KG1 (cell line): ENCODE data around the gene LOXL1.
A peak's percentile ranks its signal among the peaks of the same experiment; 100 is the strongest.

Experiments
- DNase-seq: peaks from one replicate; lab custom pipeline; 2025; lab: John Stamatoyannopoulos, UW

The LOXL1 gene

DNA sequence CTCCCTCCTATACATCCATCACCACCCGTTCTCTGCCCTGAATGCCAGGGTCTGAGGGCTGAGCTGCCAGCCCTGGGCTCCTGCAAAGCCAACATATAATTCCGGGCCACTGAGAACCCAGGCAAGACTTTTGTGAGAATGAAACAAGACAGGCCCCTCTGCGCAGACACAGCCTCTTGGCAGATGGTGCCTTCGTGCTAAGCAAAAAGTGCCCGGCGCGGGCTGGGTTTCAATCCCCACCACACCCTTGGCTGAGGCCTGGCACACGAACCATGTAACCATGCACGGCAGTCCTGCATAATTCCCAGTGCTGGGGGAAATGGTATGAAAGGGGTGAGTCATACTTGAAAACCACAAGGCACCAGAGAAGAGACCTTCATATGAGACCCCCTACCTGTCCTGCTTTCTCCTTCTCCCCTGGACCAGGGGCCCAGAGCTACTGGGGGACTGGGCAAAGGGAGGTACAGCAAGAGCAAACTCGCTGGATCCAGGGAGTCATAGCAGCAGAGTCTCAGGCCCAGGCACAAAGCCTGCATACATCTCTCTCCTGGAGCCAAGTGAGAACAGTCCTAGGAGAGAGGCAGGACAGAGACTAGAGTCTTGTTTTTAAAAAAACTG lies 26.1 kb upstream of the LOXL1 start:
- no peak for DNase-seq

GRCh38 chr15:73901126-73901810 lies 25.0 kb upstream of the LOXL1 start:
- no peak for DNase-seq

- DNase-seq: no peak
Measured at GRCh38 chr15:73902121-73903020, 23.9 kb upstream of the LOXL1 start.

- no peak for DNase-seq
Measured at GRCh38 chr15:73904026-73904815, 22.0 kb upstream of the LOXL1 start.

- no peak for DNase-seq
Measured at GRCh38 chr15:73905225-73905827, 20.9 kb upstream of the LOXL1 start.

DNA sequence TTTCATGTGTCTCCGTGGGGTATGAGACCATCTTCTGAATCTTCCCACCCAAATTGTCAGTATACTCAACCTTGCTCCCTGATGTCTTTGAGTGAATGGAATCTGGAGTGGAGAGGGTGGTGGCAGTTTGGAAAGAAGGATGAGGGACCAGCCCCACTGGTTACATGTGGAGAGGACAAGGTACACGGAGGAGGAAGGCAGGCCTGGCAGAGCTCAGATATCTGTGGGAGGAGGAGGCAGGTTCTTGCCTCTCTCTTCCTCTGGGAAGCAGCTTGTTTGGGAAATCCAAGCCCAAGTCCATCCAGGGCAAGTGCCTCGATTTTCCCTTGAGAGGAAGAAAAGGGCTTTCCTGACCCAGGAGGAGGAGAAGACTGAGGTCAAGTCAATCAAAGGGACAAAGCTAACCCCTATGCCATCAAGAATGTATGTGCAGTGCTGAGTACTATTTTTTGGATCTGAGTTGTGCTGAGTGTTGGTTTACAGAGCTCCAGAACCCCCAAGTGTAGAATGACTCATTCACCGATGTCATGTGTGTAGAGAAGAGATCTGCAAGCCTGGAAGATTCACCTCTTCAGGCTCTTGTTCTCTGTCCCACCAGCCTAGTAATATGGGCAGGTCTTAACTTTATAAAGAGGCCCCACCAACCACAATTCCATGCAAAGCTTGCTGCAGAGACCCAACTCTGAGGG lies 19.8 kb upstream of the LOXL1 start:
- no peak for DNase-seq

- DNase-seq: peak; percentile 28
Measured at GRCh38 chr15:73907035-73907408, 19.2 kb upstream of the LOXL1 start.

- DNase-seq: no peak
Measured at GRCh38 chr15:73908030-73908821, 18.0 kb upstream of the LOXL1 start.

DNA sequence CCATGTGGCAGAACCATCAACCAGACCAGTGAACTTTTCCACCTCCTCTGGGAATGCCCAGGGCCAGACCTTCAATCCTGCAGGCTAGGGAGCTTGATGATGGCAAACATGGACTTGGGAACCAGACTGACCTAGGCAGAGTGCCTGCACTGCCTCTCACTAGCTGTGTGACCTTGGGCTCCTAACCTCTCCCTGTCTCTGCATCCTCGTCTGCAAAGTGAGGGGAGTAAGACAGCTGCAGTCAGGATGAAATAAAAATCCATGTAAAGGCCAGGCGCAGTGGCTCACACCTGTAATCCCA lies 17.5 kb upstream of the LOXL1 start:
- no peak for DNase-seq

DNA sequence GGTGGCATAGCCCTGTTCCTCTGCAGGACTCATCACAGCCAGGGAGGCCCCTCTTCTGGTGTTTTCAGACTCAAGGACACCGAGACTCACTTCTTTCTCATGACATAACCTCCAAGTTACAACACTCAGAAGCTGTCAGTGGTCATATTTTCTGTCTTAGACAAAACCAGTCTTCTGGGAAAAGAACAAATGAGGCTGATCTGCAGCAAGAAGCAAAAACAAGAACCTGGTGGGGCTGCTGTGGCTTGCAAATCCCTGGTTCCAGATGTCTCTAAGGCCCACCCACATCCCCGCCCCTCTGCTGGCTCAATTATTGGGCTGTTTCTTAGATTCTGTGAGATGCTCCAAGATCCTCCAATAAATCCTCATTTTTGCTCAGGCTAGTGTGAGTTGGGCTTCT lies 16.6 kb upstream of the LOXL1 start:
- DNase-seq: no peak

DNA sequence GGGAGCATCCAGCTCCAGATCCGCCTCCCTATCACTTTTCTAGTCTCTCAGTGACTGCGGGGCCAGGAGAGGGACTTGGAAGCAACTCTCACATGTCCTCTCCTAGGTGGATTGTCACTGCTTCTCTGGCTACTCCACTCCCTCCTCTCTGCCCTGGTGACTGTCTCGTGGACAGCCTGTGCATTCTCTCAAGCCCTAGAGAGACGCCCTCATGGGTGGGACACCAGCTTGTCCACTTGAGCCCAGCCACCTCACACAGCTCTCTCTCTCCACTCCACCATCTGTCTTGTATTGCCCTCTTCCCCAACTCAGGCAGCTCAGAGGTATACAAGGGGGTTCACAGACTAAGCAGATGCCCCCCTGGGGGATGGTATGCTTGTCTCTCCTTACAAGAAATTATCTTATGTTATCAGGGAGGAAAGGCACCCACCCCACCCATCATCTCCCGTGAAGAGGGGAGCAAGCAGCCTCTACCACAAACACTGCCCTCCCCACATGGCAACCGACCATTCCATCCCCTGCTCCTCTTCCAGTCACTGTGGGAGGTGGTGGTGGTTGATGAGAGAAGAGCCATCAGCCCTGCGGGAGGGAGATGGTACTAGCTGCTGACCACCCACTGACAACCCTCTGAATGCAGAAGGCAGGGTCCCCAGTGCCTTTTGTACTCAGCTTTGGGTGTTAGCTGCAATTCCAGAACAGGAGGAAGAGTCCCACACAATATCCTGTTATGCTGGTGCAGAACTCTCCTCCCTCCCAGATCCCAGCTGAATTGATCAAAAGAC lies 15.5 kb upstream of the LOXL1 start:
- no peak for DNase-seq

- DNase-seq: no peak
Measured at GRCh38 chr15:73912030-73912596, 14.1 kb upstream of the LOXL1 start.

- DNase-seq: peak; percentile 22
Measured at GRCh38 chr15:73914145-73914544, 12.1 kb upstream of the LOXL1 start.

GRCh38 chr15:73915082-73915481 lies 11.2 kb upstream of the LOXL1 start:
- no peak for DNase-seq

DNA sequence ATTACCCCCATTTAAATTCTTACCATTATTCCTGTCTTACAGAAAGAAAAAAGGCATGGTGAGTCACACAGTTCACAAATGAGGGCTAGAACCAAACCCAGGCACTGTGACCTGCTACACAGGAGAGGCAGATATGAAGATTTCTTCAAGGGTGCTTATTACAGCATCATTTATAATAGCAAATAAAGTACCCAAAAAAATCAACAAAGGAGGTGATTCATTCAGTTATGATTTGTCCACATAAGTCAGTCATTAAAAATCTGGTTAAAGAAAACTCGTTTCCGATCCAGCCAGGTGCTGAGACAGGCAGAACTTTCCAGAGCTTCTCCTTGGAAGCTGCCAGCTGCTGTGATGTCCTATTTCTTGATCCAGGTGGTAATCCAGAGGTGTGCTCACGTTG lies 7.5 kb upstream of the LOXL1 start:
- DNase-seq: no peak

DNA sequence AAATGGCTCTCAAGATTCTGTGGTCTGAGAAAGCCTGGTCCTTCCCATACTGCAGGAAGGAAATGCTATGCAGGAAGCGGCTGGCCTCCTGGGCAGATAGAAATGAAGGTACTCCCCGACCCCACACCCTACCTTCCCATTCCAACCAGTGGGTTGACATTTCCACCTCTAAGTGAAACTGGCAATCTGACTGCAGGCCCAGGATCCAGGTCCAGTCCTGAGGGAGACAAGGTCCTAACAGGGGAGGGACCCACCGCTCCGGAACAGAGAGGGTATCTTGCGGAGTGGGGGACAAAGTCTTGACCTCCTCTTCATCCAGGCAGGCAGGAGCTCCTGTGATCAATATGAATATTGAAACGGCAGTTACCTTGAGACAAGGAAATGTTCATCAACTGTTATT lies 6.6 kb upstream of the LOXL1 start:
- no peak for DNase-seq

- no peak for DNase-seq
Measured at GRCh38 chr15:73921254-73921925, 4.9 kb upstream of the LOXL1 start.

DNA sequence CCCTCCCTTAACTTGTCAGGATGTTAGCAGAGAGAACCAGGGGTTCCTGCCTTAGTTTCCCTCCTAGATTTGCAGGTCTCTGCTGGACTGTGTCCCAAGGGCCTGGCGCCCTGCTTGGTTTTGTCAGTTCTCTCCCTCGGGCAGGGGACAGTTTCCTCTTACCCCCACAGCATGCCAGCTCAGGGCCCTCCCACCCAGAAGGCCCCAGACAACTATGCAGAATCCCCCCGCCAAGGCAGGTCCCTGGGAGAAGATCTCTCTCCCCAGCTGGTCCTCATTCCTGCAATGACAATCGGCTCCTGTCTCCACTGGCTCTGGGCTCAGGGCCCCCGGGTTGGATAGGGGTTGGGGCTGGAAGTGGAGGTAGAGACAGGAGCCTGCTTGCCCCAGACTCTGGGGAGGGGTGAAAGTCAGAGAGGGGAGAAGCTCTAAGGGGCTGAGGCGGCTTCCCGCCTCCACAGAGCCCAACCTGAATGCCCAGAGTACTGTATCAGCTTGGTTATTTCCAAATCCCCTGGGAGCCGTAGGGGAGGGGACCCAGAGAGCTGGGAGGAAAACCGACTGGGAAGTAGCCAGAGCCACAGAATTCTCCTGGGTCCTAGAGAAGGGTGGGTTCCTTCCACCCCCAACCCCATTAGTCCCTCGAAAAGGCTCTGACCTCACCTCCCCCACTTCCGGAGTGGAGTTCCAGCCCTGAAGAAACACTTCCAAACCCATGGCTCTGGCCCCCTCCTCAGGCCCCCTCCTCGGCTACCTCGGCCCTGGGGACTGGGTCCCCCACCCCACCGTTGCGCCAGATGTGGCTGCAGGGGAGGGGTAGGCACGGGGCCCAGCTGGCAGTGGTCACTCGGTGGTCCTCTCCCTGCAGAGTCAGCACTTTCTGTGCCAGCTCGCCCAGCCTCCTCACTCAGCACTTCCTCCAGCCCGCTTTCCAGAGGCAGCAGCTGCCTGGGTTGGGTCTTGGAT lies 3.8 kb upstream of the LOXL1 start:
- no peak for DNase-seq
